Ectodermal cell (in vitro differentiated cells): ENCODE data around the gene L3MBTL1. TPM values are rescaled to one million over a fixed set of nuclear protein-coding genes. Genes with fewer than 3 reads are reported as not detected.

Source experiments
- H3K27ac ChIP-seq: 2 replicates; pipeline ENCODE4 v1.7.0; 2013; ENCODE audit warnings: mild to moderate bottlenecking, low read depth, low read length; ENCODE audit not compliant: insufficient read depth, poor library complexity, severe bottlenecking
- H3K27me3 ChIP-seq: 2 replicates; pipeline ENCODE4 v1.7.0; 2013; ENCODE audit warnings: mild to moderate bottlenecking, low read length; ENCODE audit not compliant: insufficient read depth, control insufficient read depth, poor library complexity, severe bottlenecking
- H3K36me3 ChIP-seq: one replicate; pipeline ENCODE4 v1.7.0; 2013; ENCODE audit warnings: low read length; ENCODE audit not compliant: control insufficient read depth, insufficient read depth
- H3K4me1 ChIP-seq: one replicate; pipeline ENCODE4 v1.7.0; 2013; ENCODE audit warnings: low read length; ENCODE audit not compliant: control insufficient read depth, insufficient read depth
- H3K4me3 ChIP-seq: 2 replicates; pipeline ENCODE4 v1.7.0; 2013; ENCODE audit warnings: low read depth, low read length, control low read depth; ENCODE audit not compliant: insufficient read depth
- H3K9me3 ChIP-seq: 2 replicates; pipeline ENCODE4 v1.7.0; 2013; ENCODE audit warnings: mild to moderate bottlenecking, low read length, moderate library complexity; ENCODE audit not compliant: control insufficient read depth
- WGBS, 2 experiments: methylation state at CpG; one replicate each; pipeline ENCODE4 v1.1.7; 2013; ENCODE audit warnings: missing lambda C conversion rate in 2 of 2; 5-methylcytosine and 5-hydroxymethylcytosine counted together
- polyA plus RNA-seq, 4 experiments: library from polyadenylated mRNA; stranded (reverse); fragments of 50-300 nt; gene quantifications; one replicate each; pipeline ENCODE4 v1.2.3, GENCODE V29; 2013

L3MBTL1 gene
- polyA plus RNA-seq (2013, experiment 1 of 4), result 29.2 TPM
- polyA plus RNA-seq (2013, experiment 2 of 4), result 26.9 TPM
- 19.3 TPM for polyA plus RNA-seq (2013, experiment 3 of 4)
- 24.6 TPM for polyA plus RNA-seq (2013, experiment 4 of 4)

- Histone ChIP-seq H3K27ac (no peak within 1 kb of the TSS), H3K4me1 (no peaks in the 10 kb centered on the region), H3K9me3 (no peaks in the 10 kb centered on the region), H3K4me3 (peak within 1 kb of the TSS; percentile 64), H3K27me3 (peaks cover 44% of the 10 kb centered on the region), H3K36me3 (no peaks in the 10 kb centered on the region)
- WGBS, 2 experiments, result 10 to 11% methylated on average over 95 of the region's 95 CpGs
Measured at GRCh38 chr20:43507150-43508080, at the start of gene L3MBTL1. TSS of gene L3MBTL1 (plus strand) at chr20:43507697. CDS start at chr20:43513504, 5,807 bp downstream.

GRCh38 chr20:43458422-43458924, 49.0 kb upstream of the L3MBTL1 start:
- H3K36me3 ChIP-seq, result peaks cover 28% of the 10 kb centered on the region
- peak overlapping the region; percentile 99 for H3K27ac ChIP-seq
- H3K4me3 ChIP-seq, result peak overlapping the region; percentile 99
- no peaks in the 10 kb centered on the region for H3K27me3 ChIP-seq
- H3K9me3 ChIP-seq, result no peaks in the 10 kb centered on the region
- peaks cover 5% of the 10 kb centered on the region for H3K4me1 ChIP-seq
- WGBS, 2 experiments, result 0% methylated on average over 39 to 41 of the region's 41 CpGs

GRCh38 chr20:43459022-43459942, 48.2 kb upstream of the L3MBTL1 start:
- peak overlapping the region; percentile 99 for H3K4me3 ChIP-seq
- H3K4me1 ChIP-seq, result peaks cover 5% of the 10 kb centered on the region
- WGBS, 2 experiments, result 84 to 86% methylated on average over 10 to 12 of the region's 12 CpGs
- peaks cover 36% of the 10 kb centered on the region for H3K36me3 ChIP-seq
- no peaks in the 10 kb centered on the region for H3K9me3 ChIP-seq
- peak overlapping the region; percentile 44 for H3K27ac ChIP-seq
- H3K27me3 ChIP-seq, result no peaks in the 10 kb centered on the region

- peaks cover 43% of the 10 kb centered on the region for H3K36me3 ChIP-seq
Measured at GRCh38 chr20:43460172-43460829, 47.2 kb upstream of the L3MBTL1 start.

GRCh38 chr20:43460830-43461200, 46.7 kb upstream of the L3MBTL1 start:
- Histone ChIP-seq H3K4me1 (peaks cover 5% of the 10 kb centered on the region), H3K4me3 (no peak overlapping the region), H3K36me3 (peaks cover 43% of the 10 kb centered on the region), H3K27ac (no peak overlapping the region), H3K9me3 (no peaks in the 10 kb centered on the region), H3K27me3 (no peaks in the 10 kb centered on the region)
- 95 to 97% methylated on average over 10 of the region's 10 CpGs for WGBS, 2 experiments

More at GRCh38 chr20:43460172-43460829, 47.2 kb upstream of the L3MBTL1 start:
- 98% methylated on average over 23 of the region's 23 CpGs for WGBS, 2 experiments
- peaks cover 5% of the 10 kb centered on the region for H3K4me1 ChIP-seq
- no peak overlapping the region for H3K4me3 ChIP-seq
- H3K9me3 ChIP-seq, result no peaks in the 10 kb centered on the region
- no peak overlapping the region for H3K27ac ChIP-seq
- H3K27me3 ChIP-seq, result no peaks in the 10 kb centered on the region

GRCh38 chr20:43461894-43462659, 45.4 kb upstream of the L3MBTL1 start:
- Histone ChIP-seq H3K27ac (no peak overlapping the region), H3K4me3 (no peak overlapping the region), H3K9me3 (no peaks in the 10 kb centered on the region), H3K27me3 (no peaks in the 10 kb centered on the region), H3K36me3 (peaks cover 43% of the 10 kb centered on the region), H3K4me1 (peaks cover 5% of the 10 kb centered on the region)
- 94% methylated on average over 3 of the region's 3 CpGs for WGBS, 2 experiments

GRCh38 chr20:43462660-43463526, 44.6 kb upstream of the L3MBTL1 start:
- Histone ChIP-seq H3K27ac (no peak overlapping the region), H3K36me3 (peaks cover 43% of the 10 kb centered on the region), H3K27me3 (no peaks in the 10 kb centered on the region), H3K4me1 (peaks cover 5% of the 10 kb centered on the region), H3K4me3 (no peak overlapping the region), H3K9me3 (no peaks in the 10 kb centered on the region)
- 90 to 95% methylated on average over 3 of the region's 4 CpGs for WGBS, 2 experiments

- no peak overlapping the region for H3K4me3 ChIP-seq
- H3K36me3 ChIP-seq, result peaks cover 43% of the 10 kb centered on the region
- H3K9me3 ChIP-seq, result no peaks in the 10 kb centered on the region
- no peaks in the 10 kb centered on the region for H3K27me3 ChIP-seq
- 84 to 96% methylated on average over 2 to 3 of the region's 3 CpGs for WGBS, 2 experiments
- peaks cover 5% of the 10 kb centered on the region for H3K4me1 ChIP-seq
- H3K27ac ChIP-seq, result no peak overlapping the region
Measured at GRCh38 chr20:43463527-43464218, 43.8 kb upstream of the L3MBTL1 start.
